Measurements from ENCODE around the gene FMO2.

The FMO2 gene

DNA sequence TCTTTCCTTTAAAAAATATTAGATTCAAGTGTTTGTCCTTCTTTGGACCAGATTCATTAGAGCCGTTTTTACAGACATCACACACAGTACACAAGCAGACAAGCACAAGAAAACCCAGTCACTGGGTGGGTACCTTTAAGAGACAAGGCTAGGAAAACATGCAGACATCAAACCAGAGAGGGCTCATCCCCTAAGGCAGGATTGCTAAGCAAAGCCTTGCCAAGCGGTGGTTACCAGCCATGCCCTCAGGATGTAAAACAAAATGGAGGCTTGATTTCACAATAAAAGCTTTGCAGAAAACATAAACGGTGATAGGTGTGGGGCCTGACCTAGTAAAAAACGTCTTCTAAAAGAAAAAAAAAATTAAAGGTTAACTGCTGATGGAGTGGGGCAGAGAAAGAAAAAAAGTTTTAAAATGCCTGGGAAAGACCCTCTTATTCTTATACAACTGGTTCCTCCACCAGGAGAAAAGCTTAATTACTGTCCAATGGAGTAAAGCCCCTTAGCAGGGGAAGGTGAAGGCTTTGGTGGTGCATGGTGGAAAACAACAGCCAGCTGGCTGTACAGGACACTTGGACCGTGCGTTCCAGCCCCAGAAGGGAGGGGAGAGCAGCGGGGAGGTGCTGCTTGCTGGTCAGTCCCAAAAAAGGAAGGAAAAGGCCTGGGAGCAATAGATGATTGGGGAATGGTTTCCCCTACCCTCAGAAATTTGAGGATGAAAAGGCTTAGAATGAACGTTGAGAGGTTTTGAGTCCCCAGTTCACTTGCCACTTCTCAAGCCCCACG lies 32.8 kb downstream of the FMO2 start:
- Histone ChIP-seq H3K79me2 (ENCODE audit: insufficient read depth, low read length) (no peaks in the 10 kb centered on the region), H3K9ac (ENCODE audit: low read length) (no peak overlapping the region), H3K4me3 (ENCODE audit: insufficient read depth, low read length, poor library complexity, severe bottlenecking) (no peak overlapping the region), H3K9me2 (replicated peaks; ENCODE audit: insufficient read depth, low read length) (no peaks in the 10 kb centered on the region), H3K27ac (ENCODE audit: low read depth, low read length) (no peak overlapping the region), H2AFZ (ENCODE audit: low read depth, low read length, severe bottlenecking) (no peak overlapping the region), H3K4me2 (ENCODE audit: low read depth, low read length, poor library complexity, severe bottlenecking) (no peak overlapping the region), H3F3A (ENCODE audit: insufficient read depth) (no peaks in the 10 kb centered on the region), H3K27me3 (ENCODE audit: low read length) (no peaks in the 10 kb centered on the region), H3K9me3 (ENCODE audit: insufficient read depth, low read length) (no peaks in the 10 kb centered on the region), H3K36me3 (ENCODE audit: low read length) (no peaks in the 10 kb centered on the region), H4K20me1 (ENCODE audit: low read depth, low read length) (no peaks in the 10 kb centered on the region)
- TF ChIP-seq, protein P1, sequence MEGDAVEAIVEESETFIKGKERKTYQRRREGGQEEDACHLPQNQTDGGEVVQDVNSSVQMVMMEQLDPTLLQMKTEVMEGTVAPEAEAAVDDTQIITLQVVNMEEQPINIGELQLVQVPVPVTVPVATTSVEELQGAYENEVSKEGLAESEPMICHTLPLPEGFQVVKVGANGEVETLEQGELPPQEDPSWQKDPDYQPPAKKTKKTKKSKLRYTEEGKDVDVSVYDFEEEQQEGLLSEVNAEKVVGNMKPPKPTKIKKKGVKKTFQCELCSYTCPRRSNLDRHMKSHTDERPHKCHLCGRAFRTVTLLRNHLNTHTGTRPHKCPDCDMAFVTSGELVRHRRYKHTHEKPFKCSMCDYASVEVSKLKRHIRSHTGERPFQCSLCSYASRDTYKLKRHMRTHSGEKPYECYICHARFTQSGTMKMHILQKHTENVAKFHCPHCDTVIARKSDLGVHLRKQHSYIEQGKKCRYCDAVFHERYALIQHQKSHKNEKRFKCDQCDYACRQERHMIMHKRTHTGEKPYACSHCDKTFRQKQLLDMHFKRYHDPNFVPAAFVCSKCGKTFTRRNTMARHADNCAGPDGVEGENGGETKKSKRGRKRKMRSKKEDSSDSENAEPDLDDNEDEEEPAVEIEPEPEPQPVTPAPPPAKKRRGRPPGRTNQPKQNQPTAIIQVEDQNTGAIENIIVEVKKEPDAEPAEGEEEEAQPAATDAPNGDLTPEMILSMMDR (IDR thresholded peaks at IDR 0.05; ENCODE audit: insufficient read depth, low read length, poor library complexity, severe bottlenecking): no peak
- TF ChIP-seq EZH2phosphoT487 (conservative IDR thresholded peaks at IDR 0.05; ENCODE audit: low read length): no peak

- H3K36me3 ChIP-seq (ENCODE audit: low read length): no peaks in the 10 kb centered on the region
- TF ChIP-seq, protein P1 (IDR thresholded peaks at IDR 0.05; ENCODE audit: insufficient read depth, low read length, poor library complexity, severe bottlenecking): no peak
- no peak for TF ChIP-seq EZH2phosphoT487 (conservative IDR thresholded peaks at IDR 0.05; ENCODE audit: low read length)
- no peak overlapping the region for H3K9ac ChIP-seq (ENCODE audit: low read length)
- H3F3A ChIP-seq (ENCODE audit: insufficient read depth): no peaks in the 10 kb centered on the region
- no peaks in the 10 kb centered on the region for H3K27me3 ChIP-seq (ENCODE audit: low read length)
- no peaks in the 10 kb centered on the region for H3K9me2 ChIP-seq (replicated peaks; ENCODE audit: insufficient read depth, low read length)
- no peak overlapping the region for H2AFZ ChIP-seq (ENCODE audit: low read depth, low read length, severe bottlenecking)
- no peak overlapping the region for H3K27ac ChIP-seq (ENCODE audit: low read depth, low read length)
- no peaks in the 10 kb centered on the region for H4K20me1 ChIP-seq (ENCODE audit: low read depth, low read length)
- H3K4me2 ChIP-seq (ENCODE audit: low read depth, low read length, poor library complexity, severe bottlenecking): no peak overlapping the region
- H3K9me3 ChIP-seq (ENCODE audit: insufficient read depth, low read length): no peaks in the 10 kb centered on the region
- H3K4me3 ChIP-seq (ENCODE audit: insufficient read depth, low read length, poor library complexity, severe bottlenecking): no peak overlapping the region
- H3K79me2 ChIP-seq (ENCODE audit: insufficient read depth, low read length): no peaks in the 10 kb centered on the region
Measured at GRCh38 chr1:171218661-171219060, 33.6 kb downstream of the FMO2 start.

DNA sequence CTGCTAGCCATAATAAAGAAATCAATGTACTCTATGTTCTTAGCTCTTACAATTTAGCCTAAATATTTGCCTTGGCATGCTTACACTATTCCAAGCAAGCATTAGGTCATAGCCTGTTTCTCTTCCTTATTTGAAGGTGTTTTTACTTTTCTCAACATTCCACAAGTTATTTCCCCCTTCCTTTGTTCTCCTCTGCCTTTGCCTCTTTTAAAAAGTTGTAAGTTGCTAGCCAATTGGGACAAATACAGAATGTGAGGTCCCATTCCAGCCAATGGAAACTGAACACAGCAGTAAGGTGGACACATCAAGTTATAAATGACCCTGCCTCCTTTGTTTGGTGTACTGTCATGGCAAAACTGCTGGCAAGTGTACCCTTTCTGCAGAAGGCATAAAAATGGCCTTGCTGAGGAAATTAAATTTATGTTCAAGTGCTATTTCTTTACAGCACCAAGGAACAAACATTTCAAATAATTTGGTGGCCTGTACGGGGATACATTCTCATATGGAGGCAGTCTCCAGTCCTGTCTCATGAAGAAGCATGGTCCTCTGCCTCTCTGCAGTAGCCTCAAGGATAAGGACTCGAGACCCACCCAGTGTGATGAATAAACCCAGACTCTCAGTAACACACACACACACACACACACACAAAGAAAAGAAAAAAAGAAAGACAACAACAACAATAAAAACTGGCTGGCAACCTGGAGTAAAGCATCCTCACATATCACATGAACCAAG lies 34.4 kb downstream of the FMO2 start:
- H3K4me3 ChIP-seq (ENCODE audit: insufficient read depth, low read length, poor library complexity, severe bottlenecking): no peak overlapping the region

More for the DNA sequence above, 34.4 kb downstream of the FMO2 start:
- no peak overlapping the region for H2AFZ ChIP-seq (ENCODE audit: low read depth, low read length, severe bottlenecking)
- no peak overlapping the region for H3K9ac ChIP-seq (ENCODE audit: low read length)
- H3K27ac ChIP-seq (ENCODE audit: low read depth, low read length): no peak overlapping the region
- no peaks in the 10 kb centered on the region for H3K27me3 ChIP-seq (ENCODE audit: low read length)
- no peak overlapping the region for H3K4me2 ChIP-seq (ENCODE audit: low read depth, low read length, poor library complexity, severe bottlenecking)
- H3K9me2 ChIP-seq (replicated peaks; ENCODE audit: insufficient read depth, low read length): no peaks in the 10 kb centered on the region
- H3F3A ChIP-seq (ENCODE audit: insufficient read depth): no peaks in the 10 kb centered on the region
- H3K79me2 ChIP-seq (ENCODE audit: insufficient read depth, low read length): no peaks in the 10 kb centered on the region
- H4K20me1 ChIP-seq (ENCODE audit: low read depth, low read length): no peaks in the 10 kb centered on the region
- no peaks in the 10 kb centered on the region for H3K36me3 ChIP-seq (ENCODE audit: low read length)
- no peaks in the 10 kb centered on the region for H3K9me3 ChIP-seq (ENCODE audit: insufficient read depth, low read length)
- TF ChIP-seq, protein P1 (IDR thresholded peaks at IDR 0.05; ENCODE audit: insufficient read depth, low read length, poor library complexity, severe bottlenecking): no peak

Measured in SU-DHL-6 (cell line).